SK-MEL-5 (cell line): ENCODE measurements around the gene SENP8. TPM values are rescaled to one million over a fixed set of nuclear protein-coding genes. Genes with fewer than 3 reads are reported as not detected.
"Not testable (repeated sequence)": the region's sequence is repeated elsewhere in the genome, so short reads cannot be mapped to it uniquely, and the experiment has no call there.

Experiments
- DNase-seq: peaks from one replicate; pipeline ENCODE4 v3.0.0-alpha.2; 2016; ENCODE audit warnings: low read depth, low spot score
- in situ Hi-C: cut with HindIII; loops from 2 replicates; pipeline ENCODE4 v1.10.0; 2016; ENCODE audit warnings: low sequenced_read_pairs, high pct_unique_total_duplicates, low pct_unique_long_range_greater_than_20kb
- total RNA-seq: library from RNA; depleted of rRNA; stranded (reverse); fragments of >200 nt; shearing (Covaris generic); gene quantifications from 2 replicates; pipeline ENCODE4 v1.2.3, GENCODE V29; 2014

Gene SENP8
- total RNA-seq, 1 experiment from 2014 or later = 2.1 TPM

DNA sequence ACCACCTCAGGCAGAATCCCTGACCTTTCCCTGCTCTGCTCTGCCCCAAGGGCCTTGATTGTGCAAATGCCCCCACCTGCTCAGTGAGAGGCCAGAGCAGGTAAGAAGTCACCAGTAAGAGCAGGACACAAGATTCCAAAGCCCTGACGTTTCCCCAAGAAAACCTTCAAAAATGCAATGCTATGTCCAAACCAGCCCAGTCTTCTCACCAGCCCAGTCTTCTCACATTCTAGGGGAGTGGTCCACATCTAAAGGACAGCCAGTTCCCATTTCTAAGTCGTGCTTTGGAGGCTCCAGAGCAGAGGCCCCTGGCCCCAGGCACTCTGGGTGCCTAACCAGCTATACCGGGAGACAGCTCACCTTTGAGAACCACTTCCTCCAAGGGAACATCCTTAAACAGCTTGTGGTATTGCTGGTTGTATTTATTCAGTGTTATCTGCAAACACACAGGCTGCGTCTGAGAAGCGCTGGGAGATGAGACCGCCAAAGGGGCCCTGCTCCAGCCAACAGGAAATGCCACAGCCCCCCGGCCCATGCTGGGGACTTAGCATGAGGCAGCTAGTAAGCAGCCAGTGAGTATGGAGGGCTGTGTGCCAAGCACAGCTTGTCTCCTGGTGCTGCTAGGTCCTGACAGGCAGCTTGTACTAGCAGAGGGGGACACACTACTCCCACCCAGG lies 50.1 kb downstream of the SENP8 start:
- no peak for DNase-seq
- in situ Hi-C loops = no loop called here

DNA sequence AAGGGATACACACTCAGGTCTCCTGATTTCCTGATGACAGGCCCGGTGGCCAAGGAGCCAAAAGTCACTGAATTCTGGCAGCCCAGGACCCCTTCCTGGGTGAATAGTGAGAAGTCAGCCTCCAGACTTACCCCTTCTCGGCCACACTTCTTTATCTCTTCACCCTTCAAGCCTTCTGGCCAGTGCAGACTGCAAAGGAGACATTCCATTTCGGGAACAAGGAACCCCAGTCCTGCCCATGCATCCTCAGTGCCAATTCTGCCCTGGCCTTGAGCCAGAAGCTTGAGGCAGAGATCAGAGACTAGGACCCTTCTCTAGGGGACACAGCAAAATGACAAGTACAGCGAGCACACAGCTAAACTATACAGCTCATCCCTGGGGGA lies 50.6 kb downstream of the SENP8 start:
- no peak for DNase-seq
- in situ Hi-C loops = no loop called here

DNA sequence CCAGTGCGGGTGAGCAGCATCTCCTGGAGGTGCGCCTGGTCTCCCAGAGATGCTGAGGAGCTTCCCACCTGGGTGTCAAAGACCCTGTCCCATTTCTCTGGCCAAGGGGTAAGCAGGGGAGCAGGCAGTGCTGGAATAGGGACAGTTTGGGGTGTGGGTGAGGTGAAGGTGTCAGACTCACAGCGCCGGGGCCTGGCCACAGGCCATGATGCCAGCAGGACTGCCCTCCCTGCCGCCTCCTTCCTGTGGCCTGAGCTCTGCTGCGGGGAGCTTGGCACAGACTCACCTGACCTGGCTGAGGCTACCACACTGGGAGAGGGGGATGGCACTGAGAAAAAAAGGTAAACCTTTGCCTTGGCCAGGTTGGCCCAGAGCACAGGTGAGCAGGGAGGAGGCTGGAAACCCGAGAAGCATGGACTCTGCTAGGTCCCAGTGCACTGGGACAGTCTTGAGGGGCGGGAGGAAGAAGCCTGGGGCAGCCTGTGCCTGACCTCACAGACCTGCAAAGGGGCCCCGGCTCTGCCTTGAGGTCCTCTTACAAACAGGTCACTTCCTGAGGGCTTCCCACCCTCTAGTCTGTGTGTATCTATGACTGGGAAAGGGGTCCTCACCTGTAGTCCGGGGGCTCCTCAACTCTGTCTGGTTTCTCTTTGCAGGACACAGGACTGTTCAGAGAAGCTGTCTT lies 51.2 kb downstream of the SENP8 start:
- DNase-seq = no peak
- in situ Hi-C loops = no loop called here

DNA sequence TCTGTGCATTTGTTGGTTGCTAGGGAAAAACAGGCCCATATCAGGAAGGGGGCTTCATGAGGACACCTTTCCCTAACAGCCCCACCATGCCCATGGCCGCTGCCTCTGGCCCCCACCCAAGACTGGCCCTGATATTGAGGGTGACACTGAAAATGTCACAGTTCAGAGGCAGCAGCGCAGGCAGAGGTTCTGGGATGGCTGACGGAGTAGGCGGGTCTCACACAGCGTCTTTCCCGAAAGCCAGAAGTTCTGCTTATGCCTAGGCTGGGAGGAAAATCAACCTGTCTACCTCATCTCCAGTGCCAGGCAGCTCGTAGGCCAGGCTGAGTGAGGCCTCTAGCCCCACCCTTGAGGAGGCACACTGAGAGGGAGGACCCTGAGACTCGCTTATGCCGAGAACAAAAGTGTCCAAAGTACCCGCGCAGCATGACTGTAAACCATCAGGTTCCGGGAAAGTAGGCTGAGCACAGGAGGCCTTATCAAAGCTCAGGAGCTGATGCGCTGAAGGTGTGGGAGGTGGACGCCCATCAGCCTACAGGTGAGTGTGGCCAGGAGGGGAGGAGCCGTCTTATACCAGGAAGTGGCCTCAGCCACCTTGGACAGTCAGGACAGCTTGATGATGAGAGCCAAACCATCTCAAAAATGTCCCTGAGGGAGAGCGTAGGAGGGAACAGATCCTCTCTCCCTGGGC lies 51.9 kb downstream of the SENP8 start:
- no peak for DNase-seq
- in situ Hi-C loops = no loop called here

DNA sequence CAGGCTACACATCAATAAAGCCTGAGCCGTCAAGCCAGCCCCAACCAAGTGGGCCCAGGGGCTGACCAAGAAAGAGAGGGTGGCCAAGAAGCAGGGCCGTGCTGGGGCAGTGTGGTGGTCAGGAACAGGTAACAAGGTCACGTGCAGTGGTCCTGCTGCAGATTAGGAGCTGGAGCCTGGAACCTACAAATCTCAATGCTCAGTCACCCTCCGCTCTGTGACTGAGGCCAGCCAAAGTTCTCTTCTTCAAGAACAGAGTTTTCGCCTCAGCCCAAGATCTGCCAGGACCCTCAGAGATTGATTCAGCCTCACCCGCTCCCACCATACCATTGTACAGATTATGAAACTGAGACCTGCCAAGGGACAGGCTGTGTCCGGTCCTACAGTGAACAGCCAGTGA lies 52.5 kb downstream of the SENP8 start:
- in situ Hi-C loops = no loop called here

DNA sequence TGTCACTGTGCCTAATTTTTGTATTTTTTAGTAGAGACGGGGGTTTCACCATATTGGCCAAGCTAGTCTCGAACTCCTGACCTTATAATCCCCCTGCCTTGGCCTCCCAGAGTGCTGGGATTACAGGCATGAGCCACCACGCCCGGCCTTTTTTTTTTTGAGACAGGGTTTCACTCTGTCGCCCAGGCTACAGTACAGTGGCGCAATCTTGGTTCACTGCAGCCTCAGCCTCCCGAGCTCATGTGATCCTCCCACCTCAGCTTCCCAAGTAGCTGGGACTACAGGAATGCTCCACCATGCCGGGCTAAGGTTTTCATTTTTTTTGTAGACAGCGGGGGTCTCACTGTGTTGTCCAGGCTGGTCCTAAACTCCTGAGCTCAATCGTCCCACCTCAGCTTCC lies 53.8 kb downstream of the SENP8 start:
- DNase-seq, in situ Hi-C loops: not testable (repeated sequence)

More for the DNA sequence above, 52.5 kb downstream of the SENP8 start:
- DNase-seq = no peak

DNA sequence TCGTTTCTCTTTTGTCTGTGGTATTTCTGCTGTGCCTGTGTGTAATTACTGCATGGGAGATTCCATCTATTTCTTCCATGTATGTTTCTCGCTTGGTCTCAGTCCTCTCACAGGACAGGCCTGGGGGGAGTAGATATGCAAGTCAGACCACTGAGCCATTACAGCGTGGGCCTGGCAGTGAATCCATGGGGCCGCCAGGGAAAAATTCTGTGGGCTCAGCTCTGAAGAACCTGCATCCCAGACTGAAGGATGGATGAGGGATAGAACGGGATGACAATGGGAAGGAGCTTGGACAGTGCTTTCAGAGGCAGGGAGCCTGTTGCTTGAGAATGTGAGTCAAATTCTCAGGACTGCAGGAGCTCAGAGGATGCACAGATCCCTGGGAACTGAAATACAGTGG lies 54.6 kb downstream of the SENP8 start:
- in situ Hi-C loops = no loop called here
- DNase-seq = no peak

DNA sequence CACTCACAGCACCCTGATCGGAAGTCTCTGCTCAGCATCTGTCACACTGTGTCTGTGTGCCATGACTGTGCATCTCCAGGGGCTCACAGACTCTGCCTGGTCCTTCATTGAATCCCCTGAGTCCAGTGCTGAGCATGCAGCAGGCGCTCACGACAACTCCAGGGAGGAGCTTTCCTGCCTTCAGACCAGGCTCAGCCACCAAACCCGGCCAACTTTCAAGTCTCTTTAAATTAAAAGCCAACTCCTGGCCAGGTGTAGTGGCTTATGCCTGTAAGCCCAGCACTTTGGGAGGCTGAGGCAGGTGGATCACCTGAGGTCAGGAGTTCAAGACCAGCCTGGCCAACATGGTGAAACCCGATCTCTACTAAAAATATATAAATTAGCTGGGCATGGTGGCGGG lies 55.2 kb downstream of the SENP8 start:
- DNase-seq = no peak
- in situ Hi-C loops = no loop called here

DNA sequence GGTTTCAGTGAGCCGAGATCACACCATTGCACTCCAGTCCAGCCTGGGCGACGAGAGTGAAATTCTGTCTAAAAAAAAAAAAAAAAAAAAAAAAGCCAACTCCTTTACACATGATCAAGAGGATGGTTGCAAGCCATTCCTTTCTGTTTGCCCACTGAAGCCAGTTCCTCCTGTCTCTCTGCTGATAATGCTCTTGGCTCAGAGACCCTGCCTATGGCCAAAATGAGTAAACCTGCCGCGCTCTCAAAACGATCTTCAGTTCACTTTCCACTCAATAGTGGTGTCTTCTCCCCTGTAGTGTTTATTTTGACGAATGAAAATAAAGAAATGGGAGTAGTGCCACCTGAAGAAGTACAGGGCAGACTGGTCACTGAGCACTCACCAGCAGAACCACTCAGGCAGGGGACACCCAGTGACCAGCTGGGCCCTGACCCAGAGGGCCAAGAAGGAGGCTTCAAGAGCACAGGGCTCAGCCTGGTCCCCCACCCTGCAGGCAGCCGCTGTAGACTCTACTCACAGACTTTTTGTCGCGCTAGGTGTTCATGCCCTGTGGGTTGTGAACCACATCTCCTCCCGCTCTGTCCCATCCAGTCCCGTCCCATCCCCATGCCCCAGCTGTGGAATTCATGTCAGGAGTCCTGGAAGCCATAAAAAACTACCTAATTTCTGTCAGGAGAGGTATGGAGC lies 55.8 kb downstream of the SENP8 start:
- DNase-seq = no peak
- in situ Hi-C loops = no loop called here

DNA sequence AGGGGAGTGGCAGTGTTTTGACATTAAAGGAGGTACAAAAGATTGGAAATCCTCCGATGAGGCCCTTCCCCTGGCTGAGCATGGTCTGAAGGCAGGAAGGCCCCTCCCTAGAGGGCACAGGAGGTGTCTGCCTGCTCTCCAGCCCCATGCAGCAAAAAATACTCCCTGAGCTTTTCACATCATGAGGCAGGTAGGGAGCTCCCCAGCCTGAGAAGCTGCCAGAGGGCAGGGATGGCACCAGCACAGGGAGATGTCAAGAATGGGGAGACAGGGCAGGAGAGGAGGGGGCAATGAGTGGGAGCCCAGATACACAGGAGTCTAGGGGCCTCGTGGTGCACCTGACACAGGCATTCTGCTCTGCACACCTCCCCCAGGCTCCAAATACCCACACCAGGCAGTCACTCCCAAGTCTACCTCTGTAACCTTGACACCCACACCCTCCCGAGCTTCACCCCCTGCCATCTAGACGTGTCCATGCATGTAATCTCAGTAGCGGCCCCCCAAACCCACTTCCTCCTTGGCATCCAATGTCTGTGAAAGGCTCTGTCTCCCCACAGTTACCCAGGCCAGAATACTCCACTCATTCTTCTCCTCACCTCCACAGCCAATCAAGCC lies 56.5 kb downstream of the SENP8 start:
- in situ Hi-C loops = no loop called here

DNA sequence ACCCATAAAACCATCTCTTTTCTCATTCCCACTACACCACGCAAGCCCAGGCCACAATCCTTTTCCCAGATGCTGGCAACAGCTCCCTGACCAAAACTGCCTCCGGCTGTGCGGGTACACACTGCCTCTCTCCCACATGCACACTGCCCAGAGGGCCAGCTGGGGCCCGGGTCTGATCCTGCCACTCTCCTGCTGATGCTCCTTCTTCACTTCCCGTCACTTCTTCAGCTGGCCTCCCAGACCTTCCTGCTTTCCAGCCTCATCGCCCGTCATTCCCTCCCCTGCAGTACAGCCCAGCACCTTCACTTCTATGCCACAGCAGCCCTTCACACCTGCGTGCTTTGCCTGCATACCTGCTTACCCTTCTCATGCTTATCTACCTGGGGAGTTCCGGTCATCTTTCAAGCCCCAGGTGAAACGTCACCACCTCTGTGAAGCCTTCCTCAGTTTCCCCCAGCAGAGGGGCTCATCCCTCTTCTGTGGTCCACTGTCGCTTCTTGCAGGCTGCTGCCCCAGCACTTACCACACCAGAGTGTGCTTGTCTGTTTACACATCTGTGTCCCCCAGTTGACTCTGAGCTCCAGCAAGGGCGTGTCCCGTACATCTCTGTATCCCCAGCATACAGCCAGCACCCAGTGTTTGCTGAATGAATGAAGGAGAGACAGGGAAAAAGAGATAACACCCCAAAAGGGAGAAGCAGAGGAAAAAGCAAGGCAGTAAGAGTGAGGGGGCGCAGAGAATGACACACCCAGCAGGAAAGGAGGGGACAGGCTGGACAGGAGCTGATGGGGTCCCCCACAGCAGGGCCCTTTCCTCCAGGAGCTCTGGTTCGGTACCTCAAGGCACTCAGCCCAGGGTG lies 57.2 kb downstream of the SENP8 start:
- no peak for DNase-seq
- in situ Hi-C loops = no loop called here

More for the DNA sequence above, 56.5 kb downstream of the SENP8 start:
- DNase-seq = no peak

DNA sequence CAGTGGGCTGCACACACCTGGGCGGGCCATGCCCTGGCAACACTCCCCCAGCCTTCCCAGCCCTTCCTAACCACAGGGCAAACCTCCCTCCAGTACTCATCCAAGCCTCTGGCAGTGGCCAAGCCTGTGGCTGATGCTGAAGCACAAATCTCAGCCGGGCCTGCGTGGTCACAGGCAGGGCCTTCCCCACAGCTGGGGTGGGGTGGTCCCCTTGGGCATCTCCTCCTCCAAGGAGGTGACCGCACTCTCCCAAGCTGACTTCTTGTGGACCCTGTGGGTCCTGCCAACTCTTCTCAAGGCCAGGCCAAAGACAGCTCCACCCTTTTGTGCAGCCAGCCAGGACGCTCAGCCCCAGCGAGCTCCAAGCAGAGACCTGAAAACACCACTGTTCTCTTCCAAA lies 58.0 kb downstream of the SENP8 start:
- in situ Hi-C loops = no loop called here
- DNase-seq = no peak

DNA sequence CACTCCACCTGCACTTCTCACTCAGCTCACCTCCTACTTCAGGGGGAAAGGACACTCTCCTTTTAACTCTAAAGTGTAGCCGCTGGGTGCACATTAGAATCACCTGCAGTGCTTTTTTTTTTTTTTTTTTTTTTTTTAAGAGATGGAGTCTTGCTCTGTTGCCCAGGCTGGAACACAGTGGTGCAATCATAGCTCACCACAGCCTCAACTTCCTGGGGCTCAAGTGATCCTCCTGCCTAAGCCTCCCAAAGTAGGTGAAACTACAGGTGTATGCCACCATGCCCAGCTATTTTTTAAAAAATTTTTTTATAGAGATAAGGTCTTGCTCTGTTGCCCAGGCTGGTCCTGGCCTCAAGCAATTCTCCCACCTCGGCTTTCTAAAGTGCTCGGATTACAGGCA lies 58.5 kb downstream of the SENP8 start:
- DNase-seq = no peak
- in situ Hi-C loops = no loop called here

DNA sequence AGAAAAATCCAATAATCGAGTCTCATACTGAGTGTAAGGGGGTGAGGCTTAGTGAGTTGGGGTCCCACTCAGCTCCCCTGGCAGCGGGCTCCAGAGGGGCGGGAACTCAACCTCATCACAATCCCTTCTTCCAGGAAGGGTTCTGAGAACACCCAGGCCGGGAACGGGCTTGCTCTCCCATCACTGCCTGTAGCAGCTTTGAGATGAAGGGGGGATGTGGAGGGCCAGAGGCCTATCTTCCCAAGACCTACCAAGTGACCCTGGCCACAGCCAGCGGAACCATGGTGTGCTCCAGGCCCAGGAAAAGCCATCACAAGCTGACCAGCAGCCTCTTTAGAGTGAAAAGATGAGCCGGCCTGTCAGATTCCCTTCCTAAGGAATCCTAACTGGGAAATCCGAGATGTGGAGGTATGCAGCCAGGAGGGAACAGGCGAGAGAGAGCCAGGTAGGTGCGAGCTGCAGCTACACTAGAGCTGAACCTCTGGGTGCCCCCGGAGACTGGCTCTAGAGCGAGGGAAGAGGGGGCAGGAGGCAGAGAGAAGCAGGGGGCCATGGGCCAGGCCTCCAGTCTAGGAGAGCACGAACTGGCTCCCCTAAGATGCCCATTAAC lies 60.9 kb downstream of the SENP8 start:
- in situ Hi-C loops = no loop called here

DNA sequence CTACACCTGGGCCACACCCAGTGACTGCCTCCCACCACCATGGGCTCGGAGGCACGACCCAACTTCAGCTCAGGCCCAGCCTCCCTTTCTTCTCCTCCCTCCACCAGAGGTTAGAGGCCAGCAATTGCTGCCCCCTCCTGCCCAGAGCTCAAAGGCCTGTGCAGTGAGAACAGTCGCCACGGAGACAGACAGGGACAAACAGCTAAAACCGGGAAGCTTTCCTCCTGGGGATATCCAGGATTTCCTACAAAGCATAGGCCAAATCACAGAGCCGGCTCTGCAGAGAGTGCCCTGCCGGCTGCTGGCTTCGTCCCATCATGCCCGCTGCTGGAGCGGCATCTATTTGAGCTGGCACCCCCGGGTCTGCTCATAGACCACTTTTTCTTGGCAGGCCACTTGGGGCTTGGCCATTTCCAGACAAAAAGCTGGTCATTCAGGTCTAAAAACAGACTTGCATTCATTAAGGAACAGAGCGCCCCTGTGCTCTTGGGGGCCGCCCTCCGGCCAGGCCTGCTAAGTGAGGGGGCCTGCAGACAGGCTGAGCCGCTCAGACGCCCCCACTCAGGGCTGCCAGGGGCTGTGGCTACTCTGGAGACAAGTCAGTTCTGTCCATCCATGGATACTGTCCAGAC lies 61.9 kb downstream of the SENP8 start:
- in situ Hi-C loops = no loop called here

More for the DNA sequence above, 60.9 kb downstream of the SENP8 start:
- no peak for DNase-seq

DNA sequence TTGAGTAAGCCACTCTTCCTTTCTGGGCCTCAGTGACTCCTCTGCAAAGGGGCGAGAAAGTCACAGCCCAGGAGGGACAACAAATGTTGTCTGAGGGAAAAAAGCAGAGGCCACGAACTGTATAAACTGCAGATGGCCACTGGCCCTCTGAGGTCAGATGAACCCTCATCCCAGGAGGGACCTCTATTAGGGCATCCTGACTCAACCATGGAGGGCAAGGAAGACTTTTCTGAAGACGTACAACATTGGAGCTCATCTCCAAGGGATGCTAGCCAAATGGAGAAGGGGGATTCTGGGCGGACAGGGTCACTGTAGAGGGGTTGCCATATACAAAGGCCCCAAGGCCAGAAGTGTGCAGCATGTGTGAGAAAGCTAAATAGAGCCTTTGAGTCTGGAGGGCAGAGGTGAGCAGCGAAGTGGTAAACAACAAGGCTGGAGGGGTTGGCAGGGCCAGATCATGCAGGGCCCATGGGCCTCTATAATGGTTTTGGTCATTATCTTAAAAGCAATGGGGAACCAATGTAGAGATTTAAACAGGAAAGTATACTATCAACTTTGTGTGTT lies 62.6 kb downstream of the SENP8 start:
- no peak for DNase-seq
- in situ Hi-C loops = no loop called here

More for the DNA sequence above, 61.9 kb downstream of the SENP8 start:
- peak; percentile 36 for DNase-seq
